HUES6 (cell line): ENCODE measurements around the gene DNAJC30.
A peak's percentile ranks its signal among the peaks of the same experiment; 100 is the strongest.

Experiments used
- H3K27ac ChIP-seq: 2 replicates; pipeline ENCODE4 v1.7.0; 2013; ENCODE audit warnings: low read depth, mild to moderate bottlenecking, low read length, inconsistent platforms
- H3K27me3 ChIP-seq: 2 replicates; pipeline ENCODE4 v1.6.1; 2013; ENCODE audit warnings: low read length; ENCODE audit not compliant: control insufficient read depth, insufficient read depth
- H3K36me3 ChIP-seq: 2 replicates; pipeline ENCODE4 v1.6.1; 2013; ENCODE audit warnings: low read length; ENCODE audit not compliant: control insufficient read depth, insufficient read depth
- H3K4me1 ChIP-seq: 2 replicates; pipeline ENCODE4 v1.6.1; 2013; ENCODE audit warnings: low read length; ENCODE audit not compliant: control insufficient read depth, insufficient read depth
- H3K4me3 ChIP-seq: 2 replicates; pipeline ENCODE4 v1.5.1; 2013; ENCODE audit warnings: low read depth, low read length
- H3K9ac ChIP-seq: one replicate; pipeline ENCODE4 v1.6.1; 2013; ENCODE audit warnings: mild to moderate bottlenecking, low read length
- H3K9me3 ChIP-seq: 2 replicates; pipeline ENCODE4 v1.6.1; 2013; ENCODE audit warnings: low read depth, low read length; ENCODE audit not compliant: control insufficient read depth, insufficient read depth

Gene DNAJC30

DNA sequence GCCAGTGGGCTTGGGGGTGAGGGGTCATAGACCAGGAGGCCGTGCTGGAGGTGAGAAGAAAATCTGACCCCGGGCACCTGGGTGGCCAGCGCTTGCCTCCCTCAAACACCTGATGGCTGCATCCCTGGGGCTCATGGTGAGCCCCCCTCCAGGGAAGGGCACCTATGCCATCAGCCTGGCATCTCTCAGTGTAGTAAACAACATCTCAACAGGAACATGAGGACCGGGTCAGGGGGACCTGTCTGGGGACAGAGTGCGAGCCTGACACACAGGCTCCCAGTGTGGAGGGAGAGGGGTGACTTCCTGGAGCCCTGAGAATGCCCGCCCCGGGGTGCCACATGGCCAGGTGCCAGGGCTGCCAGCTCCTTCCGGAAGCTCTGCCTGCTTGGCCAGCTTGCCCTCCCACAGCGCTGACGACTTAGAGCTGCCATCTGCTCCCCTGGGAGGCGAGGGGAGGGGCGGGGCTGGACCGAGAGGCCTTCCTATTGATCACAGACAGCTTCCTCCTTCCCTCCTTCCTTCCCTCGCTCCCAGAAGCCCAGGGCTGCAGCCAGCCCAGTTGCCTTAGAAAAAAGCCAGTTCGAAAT lies 23.9 kb upstream of the DNAJC30 start:
- no peaks in the 10 kb centered on the region for H3K27me3 ChIP-seq
- no peak overlapping the region for H3K27ac ChIP-seq
- peaks cover 3% of the 10 kb centered on the region; the same call in 1 of the 2 replicates for H3K36me3 ChIP-seq
- H3K9ac ChIP-seq = no peak overlapping the region
- no peak overlapping the region for H3K4me3 ChIP-seq
- H3K4me1 ChIP-seq = peaks cover 22% of the 10 kb centered on the region
- H3K9me3 ChIP-seq = no peaks in the 10 kb centered on the region

DNA sequence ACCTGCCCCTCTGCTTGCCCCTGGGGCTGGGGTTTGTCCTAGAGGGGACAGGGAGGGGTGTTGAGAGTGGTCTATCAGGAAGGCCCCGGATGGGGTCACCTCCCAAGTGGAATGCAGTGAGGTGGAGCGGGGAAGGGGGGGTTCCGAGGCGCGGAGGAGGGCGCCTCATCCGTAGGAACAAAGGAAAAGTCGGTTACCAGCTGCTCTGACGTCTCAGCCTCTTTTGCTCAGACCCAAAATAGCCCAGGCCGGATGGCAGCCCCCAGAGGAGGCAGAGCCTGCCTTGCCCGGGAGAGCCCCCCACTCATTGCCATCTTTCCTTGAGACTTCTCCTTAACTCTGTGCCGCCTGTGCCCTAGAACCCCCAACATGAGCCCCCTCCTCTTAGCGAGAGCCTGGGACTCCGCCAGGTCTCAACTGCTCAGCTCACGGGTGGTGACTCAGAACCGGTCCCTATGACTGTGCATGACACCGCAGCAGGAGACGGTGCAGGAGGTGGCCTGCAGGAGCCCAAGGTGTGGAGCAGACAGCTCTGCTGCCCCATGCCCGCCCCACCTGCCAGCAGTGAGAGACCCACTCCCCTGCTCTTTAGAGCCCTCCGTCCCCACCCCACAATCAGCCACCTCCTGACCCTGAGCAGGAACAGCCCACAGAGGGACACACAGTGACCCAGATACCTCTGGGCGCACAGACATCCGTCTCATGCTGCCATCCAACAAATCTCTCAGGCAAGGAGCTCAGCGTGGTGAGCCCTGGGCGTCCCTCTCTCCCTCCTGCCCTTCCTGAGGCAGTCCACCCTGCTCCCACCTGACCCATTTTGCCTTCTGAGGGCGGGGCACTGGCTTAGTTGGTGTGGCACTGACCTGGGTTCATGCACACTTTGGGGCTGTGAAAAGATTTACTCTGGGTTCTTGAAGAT lies 23.1 kb upstream of the DNAJC30 start:
- Histone ChIP-seq H3K9ac (no peak overlapping the region), H3K9me3 (no peaks in the 10 kb centered on the region), H3K36me3 (peaks cover 3% of the 10 kb centered on the region; the same call in 1 of the 2 replicates), H3K27ac (no peak overlapping the region), H3K4me3 (no peak overlapping the region), H3K4me1 (peaks cover 22% of the 10 kb centered on the region), H3K27me3 (no peaks in the 10 kb centered on the region)

DNA sequence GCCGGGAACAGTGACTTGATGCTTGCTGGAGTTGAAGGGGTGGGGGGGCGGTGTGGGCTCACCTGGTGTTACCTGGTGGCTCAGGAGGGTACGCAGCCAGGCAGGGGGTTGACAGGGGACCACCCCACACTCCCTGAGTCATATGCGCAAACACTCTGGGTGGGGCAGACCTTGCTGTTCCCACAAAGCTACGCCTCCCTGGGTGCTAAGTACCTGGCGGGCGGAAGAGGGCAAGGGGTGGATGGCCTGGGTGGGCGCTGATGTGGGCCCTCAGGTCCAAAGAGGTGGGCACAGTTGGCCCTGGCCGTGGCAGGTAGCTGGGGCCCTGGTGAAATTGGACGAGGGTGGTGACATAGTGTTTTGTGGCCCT lies 22.3 kb upstream of the DNAJC30 start:
- Histone ChIP-seq H3K36me3 (peaks cover 6% of the 10 kb centered on the region; the same call in 1 of the 2 replicates), H3K4me1 (peaks cover 22% of the 10 kb centered on the region), H3K9me3 (no peaks in the 10 kb centered on the region), H3K27ac (no peak overlapping the region), H3K9ac (no peak overlapping the region), H3K27me3 (no peaks in the 10 kb centered on the region), H3K4me3 (no peak overlapping the region)

DNA sequence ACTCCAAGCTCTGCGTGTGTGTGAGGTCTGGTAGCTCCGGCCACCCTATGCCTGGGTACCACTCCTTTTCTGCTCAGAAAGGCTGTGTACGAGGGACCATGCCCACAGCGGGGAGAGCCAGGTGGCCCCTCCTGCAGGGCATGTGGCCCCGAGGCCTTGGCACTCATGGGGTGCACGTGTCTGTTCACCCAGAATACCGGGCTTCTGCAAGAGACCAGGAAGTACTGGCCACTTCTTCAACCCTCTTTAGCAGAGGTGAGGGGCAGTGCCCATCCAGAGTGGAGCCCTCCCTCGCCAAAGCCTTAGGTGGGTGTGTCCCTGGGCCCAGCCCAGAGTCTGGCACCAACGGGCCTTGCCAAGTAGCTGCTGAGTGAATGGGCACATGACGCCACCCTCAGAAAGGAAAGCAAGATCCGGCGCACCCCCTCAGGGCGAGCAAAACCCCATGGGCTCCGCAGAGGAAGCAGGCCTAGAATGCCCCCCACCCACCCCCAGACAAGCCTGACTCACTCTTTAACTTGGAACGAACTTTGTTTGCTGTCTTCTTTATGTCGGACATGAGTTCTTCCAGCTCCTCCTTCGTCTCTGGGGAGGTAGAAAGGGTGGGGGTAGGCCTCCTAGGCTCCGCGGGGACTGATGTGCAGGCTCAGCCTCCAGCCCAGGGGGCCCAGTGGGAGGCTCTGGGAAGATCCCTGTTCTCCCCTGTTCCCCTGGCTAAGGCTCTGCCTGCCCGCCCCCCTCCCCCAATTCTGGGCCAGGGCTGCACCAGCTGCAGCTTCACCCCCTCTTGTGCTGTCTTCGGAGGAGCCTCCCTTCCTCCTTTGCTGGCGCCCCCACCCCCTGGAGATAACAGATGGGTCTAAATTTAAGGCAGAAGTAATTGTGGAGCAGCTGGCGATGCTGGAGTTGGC lies 21.6 kb upstream of the DNAJC30 start:
- Histone ChIP-seq H3K4me3 (no peak overlapping the region), H3K4me1 (peaks cover 22% of the 10 kb centered on the region), H3K36me3 (peaks cover 10% of the 10 kb centered on the region), H3K27ac (no peak overlapping the region), H3K9ac (no peak overlapping the region), H3K27me3 (no peaks in the 10 kb centered on the region), H3K9me3 (no peaks in the 10 kb centered on the region)

DNA sequence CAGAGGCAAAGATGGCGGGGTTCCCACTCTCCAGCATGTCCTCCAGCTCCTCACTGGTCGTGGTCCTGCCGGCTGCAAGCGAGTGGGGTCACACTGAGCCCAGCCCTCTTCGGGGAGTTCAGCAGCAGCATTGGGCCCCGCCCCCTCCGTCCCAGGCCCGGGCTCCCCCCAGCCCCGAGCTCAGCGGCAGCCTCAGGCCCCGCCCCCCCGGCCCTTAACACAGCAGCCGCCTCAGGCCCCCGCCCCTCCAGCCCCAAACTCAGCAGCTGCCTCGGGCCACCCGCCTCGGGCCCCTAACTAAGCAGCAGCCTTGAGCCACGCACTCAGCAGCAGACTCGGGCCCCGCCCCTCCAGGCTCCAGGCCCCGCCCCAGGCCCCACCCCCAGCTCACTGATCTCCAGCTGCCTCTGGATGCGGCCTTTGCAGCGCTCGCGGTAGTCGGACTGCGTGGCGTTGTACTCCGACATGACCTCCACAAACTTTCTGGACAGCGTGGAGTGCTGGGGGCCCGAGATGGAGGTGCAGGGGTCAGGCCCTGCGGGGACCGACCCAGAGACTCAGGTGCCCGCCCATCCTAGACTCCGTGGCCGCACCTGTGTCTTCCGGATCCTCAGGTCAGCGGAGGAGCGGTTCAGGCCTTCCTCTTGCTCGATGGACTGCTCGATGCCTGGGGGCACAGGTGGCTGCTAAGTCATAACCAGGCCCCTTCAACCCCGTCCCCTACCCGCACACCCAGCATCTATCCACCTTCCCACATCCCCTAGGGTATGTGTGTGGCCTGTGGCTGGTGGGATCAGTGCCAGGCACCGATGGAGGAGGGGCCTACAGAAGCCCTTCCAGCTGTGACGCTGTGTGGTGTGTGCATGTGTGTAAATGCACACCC lies 20.7 kb upstream of the DNAJC30 start:
- Histone ChIP-seq H3K27me3 (no peaks in the 10 kb centered on the region), H3K27ac (no peak overlapping the region), H3K36me3 (peaks cover 19% of the 10 kb centered on the region), H3K4me1 (peaks cover 22% of the 10 kb centered on the region), H3K4me3 (peak overlapping the region; percentile 49), H3K9me3 (no peaks in the 10 kb centered on the region), H3K9ac (no peak overlapping the region)

DNA sequence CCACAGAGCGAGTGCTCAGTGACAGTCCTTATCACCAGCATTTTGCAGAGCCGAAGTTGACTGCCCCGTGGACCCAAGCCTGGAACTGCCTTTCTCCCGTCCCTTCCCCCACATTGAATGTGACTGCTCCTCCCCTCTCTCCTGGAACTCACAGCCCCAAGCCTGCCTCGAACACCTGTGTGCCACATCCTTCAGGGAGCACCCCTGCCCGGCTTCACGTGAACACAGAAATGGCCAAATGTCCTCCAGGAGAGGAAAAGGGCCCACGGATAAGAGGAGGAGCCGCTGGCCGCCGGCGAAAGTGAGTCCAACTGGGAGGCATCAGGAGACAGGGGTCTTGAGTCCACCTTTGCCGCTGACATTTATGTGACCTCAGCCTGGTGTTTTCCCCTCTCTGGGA lies 20.0 kb upstream of the DNAJC30 start:
- Histone ChIP-seq H3K9ac (peak overlapping the region; percentile 22), H3K36me3 (peaks cover 27% of the 10 kb centered on the region), H3K27ac (no peak overlapping the region), H3K4me1 (peaks cover 22% of the 10 kb centered on the region), H3K9me3 (no peaks in the 10 kb centered on the region), H3K4me3 (peak overlapping the region; percentile 49), H3K27me3 (no peaks in the 10 kb centered on the region)

DNA sequence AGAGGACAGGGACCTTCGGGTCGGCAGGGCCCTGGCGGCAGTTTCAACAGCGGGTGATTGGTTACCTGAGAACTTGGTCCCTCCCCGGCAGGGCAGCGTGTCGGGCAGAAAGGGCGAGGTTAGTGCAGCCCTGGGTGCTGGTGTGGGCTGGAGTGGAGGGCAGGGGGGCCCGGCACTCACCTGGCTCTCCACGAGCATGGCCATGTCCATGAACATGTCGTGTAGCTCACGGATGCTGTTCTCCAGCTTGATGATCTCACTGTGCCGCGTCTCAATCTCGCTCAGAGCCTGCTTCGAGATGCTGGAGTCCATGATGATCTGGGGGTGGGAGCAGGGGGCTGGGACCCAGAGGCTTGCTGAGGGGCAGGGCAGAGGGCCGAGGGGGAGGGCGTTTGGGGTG lies 19.4 kb upstream of the DNAJC30 start:
- Histone ChIP-seq H3K27me3 (no peaks in the 10 kb centered on the region), H3K9me3 (no peaks in the 10 kb centered on the region), H3K4me1 (peaks cover 22% of the 10 kb centered on the region), H3K9ac (no peak overlapping the region), H3K4me3 (no peak overlapping the region), H3K27ac (no peak overlapping the region), H3K36me3 (peaks cover 31% of the 10 kb centered on the region)

DNA sequence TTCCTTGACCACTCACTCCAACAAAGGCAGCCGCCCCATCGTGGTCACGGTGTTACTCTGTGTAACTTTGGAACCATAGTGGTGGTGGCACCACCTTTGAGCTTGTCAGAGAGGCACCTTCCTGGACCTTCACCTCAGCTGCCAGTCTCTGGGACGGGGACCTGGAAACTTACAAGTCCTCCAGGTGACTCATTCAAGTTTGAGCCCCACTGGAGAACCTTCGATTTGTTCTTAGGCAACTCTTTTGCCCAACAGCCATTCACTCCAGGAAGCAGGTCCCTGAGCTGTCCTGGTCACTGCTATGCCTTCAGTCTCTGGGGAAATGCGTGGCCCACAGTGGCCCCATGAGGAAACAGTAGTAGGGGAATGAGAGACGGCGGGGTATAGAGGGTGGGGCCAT lies 19.0 kb upstream of the DNAJC30 start:
- Histone ChIP-seq H3K9me3 (no peaks in the 10 kb centered on the region), H3K9ac (no peak overlapping the region), H3K27me3 (no peaks in the 10 kb centered on the region), H3K4me3 (no peak overlapping the region), H3K27ac (no peak overlapping the region), H3K36me3 (peaks cover 35% of the 10 kb centered on the region), H3K4me1 (peaks cover 22% of the 10 kb centered on the region)

DNA sequence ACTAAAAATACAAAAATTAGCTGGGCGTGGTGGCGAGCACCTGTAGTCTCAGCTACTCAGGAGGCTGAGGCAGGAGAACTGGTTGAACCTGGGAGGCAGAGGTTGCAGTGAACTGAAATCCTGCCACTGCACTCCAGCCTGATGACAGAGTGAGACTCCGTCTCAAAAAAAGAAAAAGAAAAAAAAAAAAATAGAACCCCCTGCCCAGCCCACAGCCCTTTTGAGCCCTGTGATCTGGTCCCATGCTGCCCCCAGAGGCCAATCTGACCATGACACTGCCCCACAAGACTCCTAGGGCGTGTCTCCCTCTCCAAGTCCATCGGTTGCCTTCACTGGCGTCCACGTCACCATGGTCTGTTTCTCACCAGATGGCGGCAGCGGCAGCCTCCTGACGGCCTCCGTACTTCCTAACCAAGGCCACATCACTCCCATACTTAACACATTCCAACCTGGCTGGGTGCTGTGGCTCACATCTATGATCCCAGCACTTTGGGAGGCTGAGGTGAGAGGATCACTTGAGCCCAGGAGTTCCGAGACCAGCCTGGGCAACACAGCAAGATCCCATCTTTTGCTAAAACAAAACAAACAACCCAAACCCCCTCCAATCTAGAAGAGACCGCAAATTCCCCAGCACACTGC lies 18.2 kb upstream of the DNAJC30 start:
- Histone ChIP-seq H3K9me3 (no peaks in the 10 kb centered on the region), H3K27ac (no peak overlapping the region), H3K4me1 (peaks cover 22% of the 10 kb centered on the region), H3K36me3 (peaks cover 42% of the 10 kb centered on the region), H3K9ac (no peak overlapping the region), H3K4me3 (no peak overlapping the region), H3K27me3 (no peaks in the 10 kb centered on the region)

DNA sequence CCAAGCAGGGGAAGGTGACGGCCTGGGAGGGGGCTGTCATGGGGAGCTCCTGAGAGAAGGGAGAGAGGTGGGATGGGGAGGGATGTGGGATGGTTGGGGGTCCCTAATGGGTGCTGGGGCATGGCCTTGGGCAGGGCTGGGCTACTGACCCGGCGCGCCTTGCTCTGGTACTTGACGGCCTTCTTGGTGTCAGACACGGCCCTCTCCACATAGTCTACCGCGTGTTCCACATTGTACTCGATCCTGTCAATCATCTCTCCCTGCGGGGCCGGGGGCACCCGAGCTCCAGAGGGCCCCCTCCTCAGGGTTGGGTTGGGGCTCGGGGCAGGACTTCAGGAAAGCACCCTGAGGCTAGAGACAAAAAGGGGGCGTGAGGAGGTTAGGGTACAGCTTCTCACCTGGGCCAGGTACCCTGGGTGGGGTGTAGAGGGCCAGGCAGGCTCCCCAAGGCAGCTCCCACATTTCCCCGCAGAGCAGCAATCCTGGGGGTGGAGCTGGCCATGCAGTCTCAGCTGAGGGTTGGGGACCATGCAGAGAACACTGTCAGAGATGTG lies 17.4 kb upstream of the DNAJC30 start:
- Histone ChIP-seq H3K36me3 (peaks cover 51% of the 10 kb centered on the region), H3K9me3 (no peaks in the 10 kb centered on the region), H3K4me1 (peaks cover 15% of the 10 kb centered on the region), H3K4me3 (no peak overlapping the region), H3K27ac (no peak overlapping the region), H3K27me3 (no peaks in the 10 kb centered on the region), H3K9ac (no peak overlapping the region)
